Measurements from ENCODE around the gene INSRR.

The INSRR gene

DNA sequence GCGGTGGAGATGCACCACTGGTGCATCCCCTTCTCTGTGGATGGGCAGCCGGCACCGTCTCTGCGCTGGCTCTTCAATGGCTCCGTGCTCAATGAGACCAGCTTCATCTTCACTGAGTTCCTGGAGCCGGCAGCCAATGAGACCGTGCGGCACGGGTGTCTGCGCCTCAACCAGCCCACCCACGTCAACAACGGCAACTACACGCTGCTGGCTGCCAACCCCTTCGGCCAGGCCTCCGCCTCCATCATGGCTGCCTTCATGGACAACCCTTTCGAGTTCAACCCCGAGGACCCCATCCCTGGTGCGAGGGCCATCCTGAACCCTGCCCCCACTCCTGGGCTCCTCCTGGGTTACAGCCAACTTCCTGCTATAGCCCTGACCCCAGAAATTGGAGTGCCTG, 14.7 kb upstream of the INSRR start:
- DNase-seq: no peak
- Histone ChIP-seq H3K36me3 (no peaks in the 10 kb centered on the region), H3K27ac (no peak overlapping the region), H3K4me3 (no peak overlapping the region), H3K4me1 (no peaks in the 10 kb centered on the region), H3K27me3 (peaks cover 0 to 47% of the 10 kb centered on the region in 2 donors), H3K9me3 (no peaks in the 10 kb centered on the region)
- TF ChIP-seq, protein P1, sequence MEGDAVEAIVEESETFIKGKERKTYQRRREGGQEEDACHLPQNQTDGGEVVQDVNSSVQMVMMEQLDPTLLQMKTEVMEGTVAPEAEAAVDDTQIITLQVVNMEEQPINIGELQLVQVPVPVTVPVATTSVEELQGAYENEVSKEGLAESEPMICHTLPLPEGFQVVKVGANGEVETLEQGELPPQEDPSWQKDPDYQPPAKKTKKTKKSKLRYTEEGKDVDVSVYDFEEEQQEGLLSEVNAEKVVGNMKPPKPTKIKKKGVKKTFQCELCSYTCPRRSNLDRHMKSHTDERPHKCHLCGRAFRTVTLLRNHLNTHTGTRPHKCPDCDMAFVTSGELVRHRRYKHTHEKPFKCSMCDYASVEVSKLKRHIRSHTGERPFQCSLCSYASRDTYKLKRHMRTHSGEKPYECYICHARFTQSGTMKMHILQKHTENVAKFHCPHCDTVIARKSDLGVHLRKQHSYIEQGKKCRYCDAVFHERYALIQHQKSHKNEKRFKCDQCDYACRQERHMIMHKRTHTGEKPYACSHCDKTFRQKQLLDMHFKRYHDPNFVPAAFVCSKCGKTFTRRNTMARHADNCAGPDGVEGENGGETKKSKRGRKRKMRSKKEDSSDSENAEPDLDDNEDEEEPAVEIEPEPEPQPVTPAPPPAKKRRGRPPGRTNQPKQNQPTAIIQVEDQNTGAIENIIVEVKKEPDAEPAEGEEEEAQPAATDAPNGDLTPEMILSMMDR (IDR thresholded peaks at IDR 0.05): no peak
- intact Hi-C loops (cut with DNase I; ENCODE audit: low total_unique reads): no loop called here

DNA sequence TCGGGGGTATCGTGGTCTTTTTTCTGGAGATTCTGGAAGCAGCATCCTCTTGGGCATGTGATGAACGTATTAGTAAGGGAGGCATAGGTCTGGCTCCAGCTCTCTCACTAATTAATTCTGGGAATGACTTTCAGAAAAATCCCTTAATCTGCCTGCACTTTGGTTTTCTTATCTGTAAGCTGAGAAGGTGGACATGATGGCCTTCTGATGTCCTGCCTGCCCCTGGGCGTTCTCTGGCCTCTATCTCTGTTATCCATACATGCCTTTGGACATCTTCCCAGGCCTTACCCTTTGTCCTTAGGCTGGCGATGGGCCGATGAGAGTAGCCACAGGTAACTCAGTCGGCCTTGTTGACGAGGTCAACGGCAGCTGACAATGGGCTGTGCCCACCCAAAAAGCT, 10.5 kb upstream of the INSRR start:
- no peaks in the 10 kb centered on the region for H3K4me1 ChIP-seq
- H3K36me3 ChIP-seq: no peaks in the 10 kb centered on the region
- DNase-seq: no peak
- intact Hi-C loops (cut with DNase I; ENCODE audit: low total_unique reads): no loop called here
- H3K27ac ChIP-seq: no peak overlapping the region
- no peak overlapping the region for H3K4me3 ChIP-seq
- no peaks in the 10 kb centered on the region for H3K9me3 ChIP-seq
- TF ChIP-seq, protein P1 (IDR thresholded peaks at IDR 0.05): no peak
- peaks cover 0 to 44% of the 10 kb centered on the region in 2 donors for H3K27me3 ChIP-seq

DNA sequence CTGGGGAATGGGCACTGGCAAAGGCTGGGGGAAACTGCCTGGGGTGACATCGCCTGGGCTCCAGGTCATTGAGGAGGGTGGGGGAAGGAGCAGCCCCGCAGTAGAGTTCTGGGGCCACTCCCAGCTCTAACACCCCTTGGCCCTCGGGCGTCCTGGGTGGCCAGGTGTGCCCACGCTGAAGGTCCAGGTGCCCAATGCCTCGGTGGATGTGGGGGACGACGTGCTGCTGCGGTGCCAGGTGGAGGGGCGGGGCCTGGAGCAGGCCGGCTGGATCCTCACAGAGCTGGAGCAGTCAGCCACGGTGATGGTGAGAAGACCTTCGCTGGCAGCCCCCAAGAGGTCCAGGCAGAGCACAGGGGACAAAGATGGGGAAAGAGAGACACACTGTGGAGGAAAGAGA, 9.4 kb upstream of the INSRR start:
- TF ChIP-seq, protein P1 (IDR thresholded peaks at IDR 0.05): no peak
- H3K27ac ChIP-seq: no peak overlapping the region
- no peaks in the 10 kb centered on the region for H3K4me1 ChIP-seq
- no peak for DNase-seq
- intact Hi-C loops (cut with DNase I; ENCODE audit: low total_unique reads): no loop called here
- H3K9me3 ChIP-seq: no peaks in the 10 kb centered on the region
- H3K27me3 ChIP-seq: peaks cover 0 to 49% of the 10 kb centered on the region in 2 donors
- no peak overlapping the region for H3K4me3 ChIP-seq
- H3K36me3 ChIP-seq: no peaks in the 10 kb centered on the region

DNA sequence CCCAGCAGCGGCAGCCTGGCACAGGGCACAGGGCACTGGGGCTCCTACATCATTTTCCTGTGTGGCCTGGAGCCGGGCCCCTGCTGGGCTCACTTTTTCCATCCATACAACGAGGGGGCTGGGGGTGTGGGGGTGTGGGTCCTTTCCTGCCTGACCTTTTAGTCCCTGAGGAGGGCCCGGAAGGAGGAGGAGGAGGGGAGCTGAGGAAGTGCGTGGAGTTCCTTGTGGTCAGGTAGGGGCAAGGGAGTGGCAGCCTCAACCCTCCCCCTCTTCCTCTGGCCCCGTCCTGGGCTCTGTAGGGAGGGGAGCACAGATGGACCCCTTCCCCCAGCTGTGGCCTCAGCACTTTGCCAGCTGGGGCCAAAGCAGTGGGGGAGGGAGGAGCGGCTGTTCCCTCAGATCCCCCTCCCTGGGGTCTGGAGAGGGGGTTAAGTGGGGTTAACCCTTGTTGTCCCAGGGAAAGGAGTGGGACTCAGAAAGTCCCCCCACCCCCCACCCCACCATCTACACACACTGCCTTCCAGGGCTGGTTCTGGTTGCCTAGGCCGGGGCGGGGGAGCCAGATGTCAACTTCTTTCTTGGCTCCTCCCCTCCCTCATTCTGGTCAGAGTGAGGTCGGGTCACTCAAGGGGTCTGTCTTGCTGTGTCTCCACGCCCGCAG, 7.5 kb upstream of the INSRR start:
- no peaks in the 10 kb centered on the region for H3K36me3 ChIP-seq
- TF ChIP-seq, protein P1 (IDR thresholded peaks at IDR 0.05): no peak
- no peak overlapping the region for H3K4me3 ChIP-seq
- intact Hi-C loops (cut with DNase I; ENCODE audit: low total_unique reads): no loop called here
- no peaks in the 10 kb centered on the region for H3K9me3 ChIP-seq
- peaks cover 0 to 68% of the 10 kb centered on the region in 2 donors for H3K27me3 ChIP-seq
- H3K4me1 ChIP-seq: peaks cover 0 to under 1% (median 0%) of the 10 kb centered on the region in 4 donors
- no peak overlapping the region for H3K27ac ChIP-seq
- no peak for DNase-seq

DNA sequence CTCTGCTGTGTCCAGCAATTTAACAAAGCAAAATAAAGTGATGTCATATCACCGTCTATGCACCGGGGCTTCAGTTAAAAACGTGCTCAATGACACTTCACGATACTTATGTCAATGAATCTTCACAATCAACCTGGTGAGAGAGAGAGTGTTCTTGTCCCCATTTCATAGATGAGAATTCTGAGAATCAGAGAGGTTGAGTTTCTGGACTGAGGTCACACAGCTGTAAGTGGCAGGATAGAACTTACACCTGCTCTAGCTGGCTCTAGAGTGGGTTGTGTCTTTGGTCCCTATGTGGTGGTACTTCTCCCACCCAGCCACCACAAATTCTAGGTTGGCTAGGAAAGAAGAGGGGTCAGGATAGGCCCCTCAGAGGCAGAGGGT, 6.9 kb upstream of the INSRR start:
- TF ChIP-seq, protein P1 (IDR thresholded peaks at IDR 0.05): no peak
- peaks cover 0 to 6% (median 3%) of the 10 kb centered on the region in 4 donors for H3K4me1 ChIP-seq
- DNase-seq: no peak
- H3K4me3 ChIP-seq: no peak overlapping the region
- no peaks in the 10 kb centered on the region for H3K9me3 ChIP-seq
- intact Hi-C loops (cut with DNase I; ENCODE audit: low total_unique reads): no loop called here
- no peak overlapping the region for H3K27ac ChIP-seq
- H3K36me3 ChIP-seq: no peaks in the 10 kb centered on the region
- peaks cover 0 to 74% of the 10 kb centered on the region in 2 donors for H3K27me3 ChIP-seq

Measured in tibial artery (tissue), 4 donors.